Neural progenitor cell (in vitro differentiated cells): ENCODE results near the gene CACNA2D4. TPM values are rescaled to one million over a fixed set of nuclear protein-coding genes. Genes with fewer than 3 reads are reported as not detected.
A peak's percentile ranks its signal among the peaks of the same experiment; 100 is the strongest.

ENCODE experiments used
- DNase-seq: peaks from one replicate; pipeline ENCODE4 v3.0.0-alpha.2; 2016; ENCODE audit warnings: low spot score
- H2AFZ ChIP-seq: fragments of 200-600 bp; sonication (generic); replicated peaks from 2 replicates; pipeline ENCODE4 v1.6.1; 2016; ENCODE audit warnings: antibody characterized with exemption
- H3F3A ChIP-seq: fragments of 200-600 bp; sonication (generic); 2 replicates; pipeline ENCODE4 v1.6.1; 2016; ENCODE audit warnings: antibody characterized with exemption, low read depth
- H3K27ac ChIP-seq: fragments of 200-600 bp; sonication (generic); 2 replicates; pipeline ENCODE4 v1.5.1; 2016; ENCODE audit warnings: mild to moderate bottlenecking
- H3K27me3 ChIP-seq: fragments of 200-600 bp; sonication (generic); 2 replicates; pipeline ENCODE4 v1.6.1; 2016; ENCODE audit warnings: mild to moderate bottlenecking, moderate library complexity
- H3K36me3 ChIP-seq: fragments of 200-600 bp; sonication (generic); 2 replicates; pipeline ENCODE4 v1.5.1; 2016
- H3K4me1 ChIP-seq: fragments of 200-600 bp; sonication (generic); 2 replicates; pipeline ENCODE4 v1.6.1; 2016; ENCODE audit warnings: mixed run types
- H3K4me2 ChIP-seq: fragments of 200-600 bp; sonication (generic); 2 replicates; pipeline ENCODE4 v1.6.1; 2016
- H3K4me3 ChIP-seq: fragments of 200-600 bp; sonication (generic); 2 replicates; pipeline ENCODE4 v1.5.1; 2016
- H3K79me2 ChIP-seq: fragments of 200-600 bp; sonication (generic); 2 replicates; pipeline ENCODE4 v1.6.1; 2016; ENCODE audit warnings: low read depth
- H3K9ac ChIP-seq: fragments of 200-600 bp; sonication (generic); 2 replicates; pipeline ENCODE4 v1.6.1; 2016
- H3K9me3 ChIP-seq: fragments of 200-600 bp; sonication (generic); 2 replicates; pipeline ENCODE4 v1.5.1; 2016; ENCODE audit warnings: low read depth
- H4K20me1 ChIP-seq: fragments of 200-600 bp; sonication (generic); 2 replicates; pipeline ENCODE4 v1.6.1; 2016; ENCODE audit warnings: low read depth
- H3K27ac Mint-ChIP-seq: 3 replicates; pipeline ENCODE4 v1.8.0; 2021; ENCODE audit warnings: mixed read lengths
- H3K27me3 Mint-ChIP-seq: 2 replicates; pipeline ENCODE4 v1.8.0; 2022; ENCODE audit warnings: low read depth, mild to moderate bottlenecking, inconsistent platforms, moderate library complexity, mixed read lengths; ENCODE audit not compliant: insufficient read depth
- H3K36me3 Mint-ChIP-seq: 3 replicates; pipeline ENCODE4 v1.8.0; 2021; ENCODE audit warnings: mixed read lengths
- H3K4me1 Mint-ChIP-seq: 3 replicates; pipeline ENCODE4 v1.8.0; 2021; ENCODE audit warnings: mixed read lengths
- H3K4me3 Mint-ChIP-seq: 3 replicates; pipeline ENCODE4 v1.8.0; 2021; ENCODE audit warnings: mild to moderate bottlenecking, moderate library complexity, mixed read lengths
- H3K9me3 Mint-ChIP-seq: 3 replicates; pipeline ENCODE4 v1.8.0; 2020; ENCODE audit warnings: mixed read lengths
- CTCF ChIP-seq: fragments of 200-600 bp; sonication (generic); IDR thresholded peaks from 2 replicates; pipeline ENCODE4 v1.5.1; 2017; ENCODE audit warnings: antibody characterized with exemption, mild to moderate bottlenecking
- EZH2 ChIP-seq: fragments of 200-600 bp; sonication (generic); IDR thresholded peaks from 2 replicates; pipeline ENCODE4 v1.6.1; 2017; ENCODE audit warnings: antibody characterized with exemption, mild to moderate bottlenecking, moderate library complexity
- EZH2phosphoT487 ChIP-seq: fragments of 200-600 bp; sonication (generic); IDR thresholded peaks from 2 replicates; pipeline ENCODE4 v1.6.1; 2017; ENCODE audit warnings: antibody characterized with exemption
- total RNA-seq: library from RNA; depleted of rRNA; stranded (reverse); fragments of >200 nt; gene quantifications from 2 replicates; pipeline ENCODE4 v1.2.3, GENCODE V29; 2015; ENCODE audit warnings: low replicate concordance

CACNA2D4 gene
- total RNA-seq, 1 donor from 2014 or later = 3.0 TPM

GRCh38 chr12:1884651-1885050 lies 33.8 kb downstream of the CACNA2D4 start:
- Mint-ChIP-seq H3K27me3 (peaks cover 7% of the 10 kb centered on the region), H3K27ac (no peak overlapping the region), H3K4me3 (no peak overlapping the region), H3K36me3 (no peaks in the 10 kb centered on the region), H3K4me1 (peaks cover 3% of the 10 kb centered on the region), H3K9me3 (peaks cover 2% of the 10 kb centered on the region)
- no peak overlapping the region for H3K27ac ChIP-seq
- no peaks in the 10 kb centered on the region for H4K20me1 ChIP-seq
- H3K36me3 ChIP-seq = no peaks in the 10 kb centered on the region
- H3K4me3 ChIP-seq = no peak overlapping the region
- TF ChIP-seq EZH2 (no peak), CTCF (no peak), EZH2phosphoT487 (no peak)
- no peak for DNase-seq
- H3K4me2 ChIP-seq = no peak overlapping the region
- H3F3A ChIP-seq = no peaks in the 10 kb centered on the region
- H3K79me2 ChIP-seq = no peaks in the 10 kb centered on the region
- H3K9me3 ChIP-seq = no peaks in the 10 kb centered on the region
- no peak overlapping the region for H3K9ac ChIP-seq
- H3K27me3 ChIP-seq = no peaks in the 10 kb centered on the region
- no peak overlapping the region for H2AFZ ChIP-seq
- H3K4me1 ChIP-seq = peaks cover 7% of the 10 kb centered on the region

- no peaks in the 10 kb centered on the region for H3F3A ChIP-seq
- H3K27ac ChIP-seq = no peak overlapping the region
- H3K9ac ChIP-seq = no peak overlapping the region
- no peaks in the 10 kb centered on the region for H3K36me3 Mint-ChIP-seq
- no peak overlapping the region for H3K4me3 ChIP-seq
- no peaks in the 10 kb centered on the region for H3K36me3 ChIP-seq
- peaks cover 2% of the 10 kb centered on the region for H3K9me3 Mint-ChIP-seq
- no peak overlapping the region for H2AFZ ChIP-seq
- no peak overlapping the region for H3K4me3 Mint-ChIP-seq
- H3K79me2 ChIP-seq = no peaks in the 10 kb centered on the region
- no peaks in the 10 kb centered on the region for H4K20me1 ChIP-seq
- H3K4me2 ChIP-seq = no peak overlapping the region
- H3K27me3 Mint-ChIP-seq = peaks cover 7% of the 10 kb centered on the region
- no peaks in the 10 kb centered on the region for H3K27me3 ChIP-seq
- no peak for TF ChIP-seq EZH2
- TF ChIP-seq CTCF = no peak
- no peak for TF ChIP-seq EZH2phosphoT487
- DNase-seq = no peak
- peaks cover 3% of the 10 kb centered on the region for H3K4me1 Mint-ChIP-seq
- peaks cover 7% of the 10 kb centered on the region for H3K4me1 ChIP-seq
- peak overlapping the region; percentile 37 for H3K27ac Mint-ChIP-seq
- no peaks in the 10 kb centered on the region for H3K9me3 ChIP-seq
These were observed 34.9 kb downstream of the CACNA2D4 start for GRCh38 chr12:1883513-1883912.

GRCh38 chr12:1882850-1883470 lies 35.5 kb downstream of the CACNA2D4 start:
- Mint-ChIP-seq H3K36me3 (no peaks in the 10 kb centered on the region), H3K4me3 (no peak overlapping the region), H3K4me1 (peaks cover 3% of the 10 kb centered on the region), H3K9me3 (peaks cover 2% of the 10 kb centered on the region), H3K27ac (peak overlapping the region; percentile 37), H3K27me3 (peaks cover 7% of the 10 kb centered on the region)
- Histone ChIP-seq H3K9me3 (no peaks in the 10 kb centered on the region), H3K27me3 (no peaks in the 10 kb centered on the region), H2AFZ (no peak overlapping the region), H3K4me3 (no peak overlapping the region), H4K20me1 (no peaks in the 10 kb centered on the region), H3K4me1 (peaks cover 7% of the 10 kb centered on the region), H3K27ac (no peak overlapping the region), H3F3A (no peaks in the 10 kb centered on the region), H3K9ac (no peak overlapping the region), H3K4me2 (no peak overlapping the region), H3K79me2 (no peaks in the 10 kb centered on the region), H3K36me3 (no peaks in the 10 kb centered on the region)
- no peak for TF ChIP-seq CTCF
- no peak for TF ChIP-seq EZH2phosphoT487
- no peak for TF ChIP-seq EZH2
- no peak for DNase-seq
